BJ (cell line): ENCODE data around the gene CAT. TPM values are rescaled to one million over a fixed set of nuclear protein-coding genes. Genes with fewer than 3 reads are reported as not detected.
"Not testable (repeated sequence)": the region's sequence is repeated elsewhere in the genome, so short reads cannot be mapped to it uniquely, and the experiment has no call there.

ENCODE experiments used
- CTCF ChIA-PET: fragments of 350-600 bp; formaldehyde crosslinking; extraction: SDS; loops from one replicate; lab custom pipeline; 2021; ENCODE audit warnings: antibody characterized with exemption, inconsistent platforms; lab: Yijun Ruan, JAX
- POLR2A ChIA-PET: fragments of 300-600 bp; sonication (Branson Sonifier 250); formaldehyde crosslinking; extraction: SDS; loops from one replicate; lab custom pipeline; 2021; ENCODE audit warnings: antibody characterized with exemption; lab: Charles Lee
- DNase-seq: peaks from one replicate; pipeline ENCODE4 v3.0.0-alpha.2; 2011; ENCODE audit warnings: low read depth
- H3K27me3 ChIP-seq: 2 replicates; pipeline ENCODE4 v1.6.0; 2011; ENCODE audit warnings: low read length; ENCODE audit not compliant: control insufficient read depth, insufficient read depth
- H3K36me3 ChIP-seq: 2 replicates; pipeline ENCODE4 v1.5.1; 2011; ENCODE audit warnings: low read length; ENCODE audit not compliant: control insufficient read depth, insufficient read depth
- H3K4me3 ChIP-seq: 2 replicates; pipeline ENCODE4 v1.5.1; 2011; ENCODE audit warnings: low read depth, mild to moderate bottlenecking, control low read depth, low read length
- CTCF ChIP-seq: IDR thresholded peaks from 2 replicates; pipeline ENCODE4 v1.5.1; 2011; ENCODE audit warnings: low read depth, mild to moderate bottlenecking, control low read depth, inconsistent platforms, low read length, moderate library complexity; ENCODE audit not compliant: insufficient read depth
- polyA plus RNA-seq: library from polyadenylated mRNA; depleted of rRNA; stranded (reverse); fragments of >200 nt; gene quantifications from 2 replicates; pipeline ENCODE4 v1.2.3, GENCODE V29; 2011

CAT gene
- polyA plus RNA-seq, 1 experiment = 101 TPM

- no peak for TF ChIP-seq CTCF
- POLR2A ChIA-PET = no interaction called here
- Histone ChIP-seq H3K27me3 (peaks cover 3% of the 10 kb centered on the region; the same call in 1 of the 2 replicates), H3K36me3 (no peaks in the 10 kb centered on the region), H3K4me3 (no peak overlapping the region)
- CTCF ChIA-PET = interaction anchor here (0.5 to 3.5 kb wide), 4 partner anchors 13 to 201 kb away, joined by 3 to 19 read pairs (median 4); no protein-coding TSS in a partner anchor
- no peak for DNase-seq
These were observed 22.6 kb upstream of the CAT start for GRCh38 chr11:34416088-34416487.

GRCh38 chr11:34416766-34417165, 22.0 kb upstream of the CAT start:
- ChIA-PET POLR2A (interaction anchor here (0.6 kb wide), 1 partner anchor 11 kb away, joined by 13 read pairs; no protein-coding TSS in a partner anchor), CTCF (interaction anchor here (0.6 to 3.5 kb wide), 5 partner anchors 10 to 502 kb away, joined by 3 to 19 read pairs (median 3); partner anchors contain the start of gene CAT)
- no peak for DNase-seq
- TF ChIP-seq CTCF = no peak
- no peaks in the 10 kb centered on the region for H3K36me3 ChIP-seq
- H3K27me3 ChIP-seq = peaks cover 3% of the 10 kb centered on the region; the same call in 1 of the 2 replicates
- H3K4me3 ChIP-seq = no peak overlapping the region

- DNase-seq = no peak
- Histone ChIP-seq H3K4me3 (no peak overlapping the region), H3K36me3 (no peaks in the 10 kb centered on the region), H3K27me3 (peaks cover 3% of the 10 kb centered on the region; the same call in 1 of the 2 replicates)
- ChIA-PET CTCF (interaction anchor here (0.6 to 3.5 kb wide), 5 partner anchors 10 to 502 kb away, joined by 3 to 19 read pairs (median 3); partner anchors contain the start of gene CAT), POLR2A (interaction anchor here (0.6 kb wide), 1 partner anchor 10 kb away, joined by 13 read pairs; no protein-coding TSS in a partner anchor)
- no peak for TF ChIP-seq CTCF
These were observed 21.5 kb upstream of the CAT start for GRCh38 chr11:34417202-34417601.

- DNase-seq = no peak
- ChIA-PET CTCF (interaction anchor here (0.6 to 1.2 kb wide), 2 partner anchors 41 to 49 kb away, joined by 3 read pairs; no protein-coding TSS in a partner anchor), POLR2A (no interaction called here)
- peaks cover 3% of the 10 kb centered on the region; the same call in 1 of the 2 replicates for H3K27me3 ChIP-seq
- no peak for TF ChIP-seq CTCF
- H3K4me3 ChIP-seq = no peak overlapping the region
- no peaks in the 10 kb centered on the region for H3K36me3 ChIP-seq
These were observed 19.6 kb upstream of the CAT start for GRCh38 chr11:34419158-34419557.

GRCh38 chr11:34423300-34423699, 15.4 kb upstream of the CAT start:
- CTCF ChIA-PET = no interaction called here
- no peak for TF ChIP-seq CTCF
- Histone ChIP-seq H3K36me3 (no peaks in the 10 kb centered on the region), H3K4me3 (no peak overlapping the region), H3K27me3 (no peaks in the 10 kb centered on the region)
- no peak for DNase-seq
- POLR2A ChIA-PET = no interaction called here

GRCh38 chr11:34424826-34425225, 13.9 kb upstream of the CAT start:
- H3K27me3 ChIP-seq, H3K36me3 ChIP-seq, POLR2A ChIA-PET, DNase-seq, H3K4me3 ChIP-seq: not testable (repeated sequence)
- CTCF ChIA-PET = interaction anchor here (1.4 kb wide), 1 partner anchor 44 kb away, joined by 5 read pairs; no protein-coding TSS in a partner anchor
